Measurements from ENCODE around the gene MTA3. TPM values are rescaled to one million over a fixed set of nuclear protein-coding genes. Genes with fewer than 3 reads are reported as not detected.

Gene MTA3
- total and polyA plus RNA-seq, 2 experiments from 2014 or later = 52.2 to 52.9 TPM

GRCh38 chr2:42762155-42762554 is 193.7 kb downstream of the MTA3 start:
- Histone ChIP-seq H3K36me3 (no peaks in the 10 kb centered on the region), H3K27me3 (no peaks in the 10 kb centered on the region), H3K27ac (no peak overlapping the region), H3K9me3 (ENCODE audit: low read depth) (no peaks in the 10 kb centered on the region), H3K4me1 (ENCODE audit: low read depth) (no peaks in the 10 kb centered on the region), H3K4me3 (no peak overlapping the region)
- DNase-seq (ENCODE audit: low read depth in 1 of 2, low spot score in 1 of 2) = no peak
- TF ChIP-seq CTCF (IDR thresholded peaks at IDR 0.05; ENCODE audit: low read depth, low read length) = no peak

GRCh38 chr2:42762823-42763804 is 194.7 kb downstream of the MTA3 start:
- Histone ChIP-seq H3K27me3 (no peaks in the 10 kb centered on the region), H3K9me3 (ENCODE audit: low read depth) (no peaks in the 10 kb centered on the region), H3K4me3 (no peak overlapping the region), H3K4me1 (ENCODE audit: low read depth) (no peaks in the 10 kb centered on the region), H3K27ac (no peak overlapping the region), H3K36me3 (no peaks in the 10 kb centered on the region)
- no peak for TF ChIP-seq CTCF (IDR thresholded peaks at IDR 0.05; ENCODE audit: low read depth, low read length)
- no peak for DNase-seq (ENCODE audit: low read depth in 1 of 2, low spot score in 1 of 2)

- Histone ChIP-seq H3K36me3 (no peaks in the 10 kb centered on the region), H3K4me1 (ENCODE audit: low read depth) (no peaks in the 10 kb centered on the region), H3K9me3 (ENCODE audit: low read depth) (no peaks in the 10 kb centered on the region), H3K4me3 (no peak within 1 kb of the TSS), H3K27ac (no peak within 1 kb of the TSS), H3K27me3 (no peaks in the 10 kb centered on the region)
- no peak for DNase-seq (ENCODE audit: low read depth in 1 of 2, low spot score in 1 of 2)
- TF ChIP-seq CTCF (IDR thresholded peaks at IDR 0.05; ENCODE audit: low read depth, low read length) = no peak
Observed at GRCh38 chr2:42764096-42764495, 195.7 kb downstream of the MTA3 start, which contains the start of gene OXER1. OXER1 (minus strand) TSS chr2:42764135; CDS start chr2:42764062, 73 bp downstream.

- no peaks in the 10 kb centered on the region for H3K9me3 ChIP-seq (ENCODE audit: low read depth)
- H3K27me3 ChIP-seq = no peaks in the 10 kb centered on the region
- H3K4me3 ChIP-seq = no peak overlapping the region
- DNase-seq (ENCODE audit: low read depth in 1 of 2, low spot score in 1 of 2) = no peak
- no peak overlapping the region for H3K27ac ChIP-seq
- H3K36me3 ChIP-seq = no peaks in the 10 kb centered on the region
- H3K4me1 ChIP-seq (ENCODE audit: low read depth) = no peaks in the 10 kb centered on the region
- TF ChIP-seq CTCF (IDR thresholded peaks at IDR 0.05; ENCODE audit: low read depth, low read length) = no peak
Observed at GRCh38 chr2:42764901-42765300, 196.5 kb downstream of the MTA3 start.

- Histone ChIP-seq H3K4me1 (ENCODE audit: low read depth) (no peaks in the 10 kb centered on the region), H3K27me3 (no peaks in the 10 kb centered on the region), H3K27ac (no peak overlapping the region), H3K9me3 (ENCODE audit: low read depth) (no peaks in the 10 kb centered on the region), H3K4me3 (no peak overlapping the region), H3K36me3 (no peaks in the 10 kb centered on the region)
- no peak for DNase-seq (ENCODE audit: low read depth in 1 of 2, low spot score in 1 of 2)
- TF ChIP-seq CTCF (IDR thresholded peaks at IDR 0.05; ENCODE audit: low read depth, low read length) = no peak
Observed at GRCh38 chr2:42765686-42766085, 197.3 kb downstream of the MTA3 start.
